SK-N-SH treated with all-trans-retinoic acid at 6 μM for 48 hours (cell line): ENCODE data around the gene NHLRC3.

ENCODE experiments used
- ATAC-seq: fragments of 200-7000 bp; cut with Tn5 transposase; 3 replicates; pipeline ENCODE4 v1.9.1; 2020; ENCODE audit warnings: mild to moderate bottlenecking, moderate library complexity
- BACH2 ChIP-seq: fragments of 250-450 bp; sonication (Bioruptor Pico); IDR thresholded peaks from 2 replicates; pipeline ENCODE4 v1.9.0; 2021; ENCODE audit warnings: mild to moderate bottlenecking, borderline replicate concordance
- CREB5 ChIP-seq: fragments of 250-450 bp; sonication (Bioruptor Pico); IDR thresholded peaks from 2 replicates; pipeline ENCODE4 v1.5.1; 2020; ENCODE audit warnings: low read depth, mild to moderate bottlenecking, moderate library complexity
- CSDC2 ChIP-seq: fragments of 250-450 bp; sonication (Bioruptor Pico); IDR thresholded peaks from 2 replicates; pipeline ENCODE4 v1.5.0; 2020; ENCODE audit warnings: mild to moderate bottlenecking, moderate library complexity
- CSRNP3 ChIP-seq: fragments of 250-450 bp; sonication (Bioruptor Pico); IDR thresholded peaks from 2 replicates; pipeline ENCODE4 v1.5.1; 2021; ENCODE audit warnings: mild to moderate bottlenecking, moderate library complexity
- ESRRG ChIP-seq: fragments of 250-450 bp; sonication (Bioruptor Pico); IDR thresholded peaks from 2 replicates; pipeline ENCODE4 v1.6.1; 2021; ENCODE audit warnings: mild to moderate bottlenecking
- GLIS3 ChIP-seq: fragments of 250-450 bp; sonication (Bioruptor Pico); IDR thresholded peaks from 2 replicates; pipeline ENCODE4 v1.5.0; 2020; ENCODE audit warnings: mild to moderate bottlenecking, moderate library complexity
- OSR1 ChIP-seq: fragments of 250-450 bp; sonication (Bioruptor Pico); IDR thresholded peaks from 2 replicates; pipeline ENCODE4 v1.8.0; 2022; ENCODE audit warnings: moderate library complexity, mild to moderate bottlenecking, inconsistent platforms
- PATZ1 ChIP-seq: fragments of 250-450 bp; sonication (Bioruptor Pico); IDR thresholded peaks from 2 replicates; pipeline ENCODE4 v1.8.0; 2020; ENCODE audit warnings: mild to moderate bottlenecking, moderate library complexity, borderline replicate concordance
- PPARA ChIP-seq: fragments of 250-450 bp; sonication (Bioruptor Pico); IDR thresholded peaks from 2 replicates; pipeline ENCODE4 v1.5.0; 2020; ENCODE audit warnings: mild to moderate bottlenecking, borderline replicate concordance
- RARB ChIP-seq: fragments of 250-450 bp; sonication (Bioruptor Pico); IDR thresholded peaks from 2 replicates; pipeline ENCODE4 v1.8.0; 2021; ENCODE audit warnings: mild to moderate bottlenecking, moderate library complexity
- SNAI2 ChIP-seq: fragments of 250-450 bp; sonication (Bioruptor Pico); IDR thresholded peaks from 2 replicates; pipeline ENCODE4 v1.5.0; 2020; ENCODE audit warnings: mild to moderate bottlenecking, moderate library complexity
- TCF4 ChIP-seq: fragments of 250-450 bp; sonication (Bioruptor Pico); IDR thresholded peaks from 2 replicates; pipeline ENCODE4 v1.8.0; 2021; ENCODE audit warnings: mild to moderate bottlenecking, moderate library complexity, borderline replicate concordance
- TOX ChIP-seq: fragments of 250-450 bp; sonication (Bioruptor Pico); IDR thresholded peaks from 2 replicates; pipeline ENCODE4 v1.8.0; 2021; ENCODE audit warnings: mild to moderate bottlenecking, moderate library complexity, borderline replicate concordance
- TSHZ2 ChIP-seq: fragments of 250-450 bp; sonication (Bioruptor Pico); IDR thresholded peaks from 2 replicates; pipeline ENCODE4 v1.5.0; 2020; ENCODE audit warnings: mild to moderate bottlenecking, moderate library complexity
- ZC3H10 ChIP-seq: fragments of 250-450 bp; sonication (Bioruptor Pico); IDR thresholded peaks from 2 replicates; pipeline ENCODE4 v1.5.1; 2021; ENCODE audit warnings: mild to moderate bottlenecking, moderate library complexity
- ZFP3 ChIP-seq: fragments of 250-450 bp; sonication (Bioruptor Pico); IDR thresholded peaks from 2 replicates; pipeline ENCODE4 v1.5.0; 2020; ENCODE audit warnings: mild to moderate bottlenecking, moderate library complexity
- ZNF565 ChIP-seq: fragments of 450-650 bp; formaldehyde crosslinking; conservative IDR thresholded peaks from 2 replicates; pipeline ENCODE4 v1.5.0; 2020; ENCODE audit warnings: low read depth, mild to moderate bottlenecking, moderate library complexity
- ZNF70 ChIP-seq: fragments of 450-650 bp; formaldehyde crosslinking; IDR thresholded peaks from 2 replicates; pipeline ENCODE4 v1.5.0; 2020; ENCODE audit warnings: mild to moderate bottlenecking, moderate library complexity
- TF ChIP-seq, protein P1 (sequence below): fragments of 250-450 bp; sonication (Bioruptor Pico); IDR thresholded peaks from 2 replicates; pipeline ENCODE4 v1.8.0; 2021; ENCODE audit warnings: low read depth, mild to moderate bottlenecking, moderate library complexity, borderline replicate concordance

The NHLRC3 gene

GRCh38 chr13:39032150-39032549 lies 6.1 kb upstream of the NHLRC3 start:
- TF ChIP-seq SNAI2 (no peak), CREB5 (no peak), BACH2 (CRISPR knock-in tag) (no peak), CSRNP3 (CRISPR knock-in tag) (no peak), RARB (CRISPR knock-in tag) (no peak), ESRRG (CRISPR knock-in tag) (no peak), ZNF565 (CRISPR knock-in tag) (no peak), PATZ1 (CRISPR knock-in tag) (no peak), ZNF70 (CRISPR knock-in tag) (no peak), TCF4 (CRISPR knock-in tag) (no peak), TSHZ2 (CRISPR knock-in tag) (no peak), CSDC2 (no peak)
- no peak for ATAC-seq

DNA sequence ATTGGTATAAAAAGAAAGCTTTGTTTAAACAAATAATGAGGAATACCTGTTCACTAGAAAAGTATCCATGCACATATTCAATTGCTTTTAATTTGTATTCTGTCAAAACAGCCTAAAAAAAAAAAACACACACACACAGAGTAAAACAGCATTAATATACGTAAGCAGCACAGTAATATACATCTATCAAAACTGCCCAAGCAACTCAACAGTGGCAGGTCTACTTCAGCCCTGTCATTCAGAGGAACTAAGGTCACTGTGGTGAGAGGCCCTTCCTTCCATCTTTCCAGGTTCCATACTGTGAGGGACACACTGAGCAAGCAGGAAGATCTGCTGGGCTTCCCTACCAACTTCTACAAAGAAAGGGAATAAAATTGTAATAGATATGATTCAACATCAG lies 4.2 kb upstream of the NHLRC3 start:
- no peak for ATAC-seq
- TF ChIP-seq TOX, result no peak
- no peak for TF ChIP-seq ZFP3 (CRISPR knock-in tag)
- no peak for TF ChIP-seq PPARA (CRISPR knock-in tag)
- no peak for TF ChIP-seq ESRRG (CRISPR knock-in tag)
- no peak for TF ChIP-seq ZNF70 (CRISPR knock-in tag)
- TF ChIP-seq CSRNP3 (CRISPR knock-in tag), result no peak
- TF ChIP-seq SNAI2, result no peak
- TF ChIP-seq ZC3H10 (CRISPR knock-in tag), result no peak
- TF ChIP-seq GLIS3, result no peak
- TF ChIP-seq TCF4 (CRISPR knock-in tag), result no peak
- no peak for TF ChIP-seq OSR1 (CRISPR knock-in tag)
- TF ChIP-seq CREB5, result no peak
- TF ChIP-seq, protein P1, sequence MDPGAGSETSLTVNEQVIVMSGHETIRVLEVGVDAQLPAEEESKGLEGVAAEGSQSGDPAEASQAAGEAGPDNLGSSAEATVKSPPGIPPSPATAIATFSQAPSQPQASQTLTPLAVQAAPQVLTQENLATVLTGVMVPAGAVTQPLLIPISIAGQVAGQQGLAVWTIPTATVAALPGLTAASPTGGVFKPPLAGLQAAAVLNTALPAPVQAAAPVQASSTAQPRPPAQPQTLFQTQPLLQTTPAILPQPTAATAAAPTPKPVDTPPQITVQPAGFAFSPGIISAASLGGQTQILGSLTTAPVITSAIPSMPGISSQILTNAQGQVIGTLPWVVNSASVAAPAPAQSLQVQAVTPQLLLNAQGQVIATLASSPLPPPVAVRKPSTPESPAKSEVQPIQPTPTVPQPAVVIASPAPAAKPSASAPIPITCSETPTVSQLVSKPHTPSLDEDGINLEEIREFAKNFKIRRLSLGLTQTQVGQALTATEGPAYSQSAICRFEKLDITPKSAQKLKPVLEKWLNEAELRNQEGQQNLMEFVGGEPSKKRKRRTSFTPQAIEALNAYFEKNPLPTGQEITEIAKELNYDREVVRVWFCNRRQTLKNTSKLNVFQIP, result no peak
